ENCODE data around the gene MGLL.

GRCh38 chr3:127734754-127735473, 87.4 kb downstream of the MGLL start:
- no peak for TF ChIP-seq CTCF (IDR thresholded peaks at IDR 0.05; ENCODE audit: insufficient read depth, low read length, poor library complexity, severe bottlenecking)
- TF ChIP-seq EZH2phosphoT487 (conservative IDR thresholded peaks at IDR 0.05; ENCODE audit: low read length): no peak
